ENCODE results near the gene ARF6.

The ARF6 gene

DNA sequence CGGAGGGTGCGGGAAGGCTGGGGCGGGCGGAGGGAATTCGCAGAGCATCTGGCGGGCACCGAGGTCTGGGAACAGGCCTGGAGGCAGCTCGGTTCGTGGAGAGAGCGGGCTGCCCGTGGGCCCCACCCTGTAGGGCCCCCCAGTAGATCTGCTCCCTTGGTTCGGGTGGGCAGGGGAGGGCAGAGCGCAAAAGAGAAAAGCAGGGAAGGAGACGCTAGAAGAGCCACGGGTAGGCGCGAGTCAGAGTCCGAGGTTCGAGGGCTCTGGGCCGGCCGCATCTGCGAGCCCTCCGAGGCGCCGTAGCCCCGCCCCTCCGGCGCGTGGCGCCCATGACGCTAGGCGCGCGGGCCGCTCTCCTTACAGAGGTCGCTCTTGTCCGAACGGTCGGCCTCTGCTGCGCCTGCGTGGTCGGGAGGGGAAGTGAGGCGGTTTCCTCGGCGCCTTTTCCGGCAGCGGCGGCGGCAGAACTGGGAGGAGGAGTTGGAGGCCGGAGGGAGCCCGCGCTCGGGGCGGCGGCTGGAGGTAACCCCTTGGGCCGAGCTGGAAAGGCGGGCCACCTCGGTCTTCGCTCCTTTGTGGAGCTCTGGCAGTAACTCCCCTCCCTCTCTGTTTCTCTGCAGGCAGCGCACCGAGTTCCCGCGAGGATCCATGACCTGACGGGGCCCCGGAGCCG lies at the start of gene ARF6:
TSS of gene ARF6 (plus strand) at position 447 of the 673 bp plus-strand sequence. CDS start 655 bp downstream, outside the sequence.
- H3K27ac Mint-ChIP-seq, result peak within 1 kb of the TSS; percentile 98
- peak; percentile 83 for ATAC-seq (replicated peaks)
- peak within 1 kb of the TSS; percentile 83 to 91 for H3K4me3 Mint-ChIP-seq
- peak; percentile 97 for DNase-seq
- peaks cover 8 to 18% of the 10 kb centered on the region in 2 donors for H3K4me1 Mint-ChIP-seq
- peaks cover 44 to 48% of the 10 kb centered on the region in 2 donors for H3K36me3 Mint-ChIP-seq
- no peaks in the 10 kb centered on the region for H3K9me3 Mint-ChIP-seq
- no peaks in the 10 kb centered on the region for H3K27me3 Mint-ChIP-seq

DNA sequence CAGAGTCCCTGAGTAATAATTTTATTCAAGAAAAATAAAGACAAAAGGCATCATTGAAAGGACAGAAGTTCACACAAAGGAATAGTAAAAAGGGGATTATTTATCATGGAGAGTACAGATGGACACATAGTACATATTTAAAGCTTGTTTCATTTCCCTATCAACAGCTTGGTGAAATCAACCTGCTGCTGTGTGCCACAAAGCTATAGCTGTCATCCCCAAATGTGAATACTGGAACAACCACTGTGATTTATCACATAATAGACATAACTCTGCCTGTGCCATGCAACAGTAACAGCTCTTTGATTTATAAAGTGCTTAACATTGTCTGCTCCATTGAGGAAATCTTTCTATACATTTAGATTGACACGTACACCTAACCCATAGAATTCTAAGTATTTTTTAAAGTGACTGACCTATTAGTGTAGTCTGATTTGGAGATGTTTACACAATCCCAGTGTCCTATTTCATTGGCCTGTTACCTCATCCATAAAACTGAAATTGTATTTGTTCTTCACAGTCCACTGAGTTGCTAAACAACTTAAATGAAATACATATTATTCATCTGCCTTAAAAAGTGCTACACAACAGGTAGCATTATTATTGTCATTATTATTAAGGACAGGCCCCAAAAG lies 43.6 kb upstream of the ARF6 start:
- Mint-ChIP-seq H3K4me1 (peaks cover 15 to 33% of the 10 kb centered on the region in 2 donors), H3K27me3 (no peaks in the 10 kb centered on the region), H3K9me3 (no peaks in the 10 kb centered on the region), H3K36me3 (peaks cover 3 to 20% of the 10 kb centered on the region in 2 donors), H3K27ac (peak overlapping the region; percentile 14), H3K4me3 (no peak overlapping the region)
- DNase-seq, result no peak
- no peak for ATAC-seq (replicated peaks)

DNA sequence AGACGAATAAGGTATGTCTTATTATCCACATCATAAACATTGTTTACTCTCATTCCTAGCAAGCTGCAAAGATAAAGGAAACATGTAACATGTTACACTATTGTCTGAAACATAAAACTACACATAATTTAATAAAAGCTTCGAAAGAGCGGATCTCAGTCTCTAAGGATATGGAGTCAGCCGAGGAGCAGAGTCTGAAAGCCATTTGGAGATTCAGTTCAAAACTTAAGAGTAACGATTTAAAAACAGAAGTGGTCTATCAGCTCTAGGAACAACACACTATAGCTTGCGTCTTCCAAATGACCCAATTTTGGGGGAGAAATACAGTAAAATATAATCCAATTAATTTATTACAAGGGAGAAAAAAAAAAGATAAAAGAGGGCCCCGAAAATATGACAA lies 41.1 kb upstream of the ARF6 start:
- H3K27ac Mint-ChIP-seq, result peak overlapping the region; percentile 99
- DNase-seq, result no peak
- H3K36me3 Mint-ChIP-seq, result peaks cover 0 to 15% of the 10 kb centered on the region in 2 donors
- H3K4me1 Mint-ChIP-seq, result peaks cover 15 to 33% of the 10 kb centered on the region in 2 donors
- peak overlapping the region; percentile 98 to 99 for H3K4me3 Mint-ChIP-seq
- no peaks in the 10 kb centered on the region for H3K27me3 Mint-ChIP-seq
- no peaks in the 10 kb centered on the region for H3K9me3 Mint-ChIP-seq
- no peak for ATAC-seq (replicated peaks)

DNA sequence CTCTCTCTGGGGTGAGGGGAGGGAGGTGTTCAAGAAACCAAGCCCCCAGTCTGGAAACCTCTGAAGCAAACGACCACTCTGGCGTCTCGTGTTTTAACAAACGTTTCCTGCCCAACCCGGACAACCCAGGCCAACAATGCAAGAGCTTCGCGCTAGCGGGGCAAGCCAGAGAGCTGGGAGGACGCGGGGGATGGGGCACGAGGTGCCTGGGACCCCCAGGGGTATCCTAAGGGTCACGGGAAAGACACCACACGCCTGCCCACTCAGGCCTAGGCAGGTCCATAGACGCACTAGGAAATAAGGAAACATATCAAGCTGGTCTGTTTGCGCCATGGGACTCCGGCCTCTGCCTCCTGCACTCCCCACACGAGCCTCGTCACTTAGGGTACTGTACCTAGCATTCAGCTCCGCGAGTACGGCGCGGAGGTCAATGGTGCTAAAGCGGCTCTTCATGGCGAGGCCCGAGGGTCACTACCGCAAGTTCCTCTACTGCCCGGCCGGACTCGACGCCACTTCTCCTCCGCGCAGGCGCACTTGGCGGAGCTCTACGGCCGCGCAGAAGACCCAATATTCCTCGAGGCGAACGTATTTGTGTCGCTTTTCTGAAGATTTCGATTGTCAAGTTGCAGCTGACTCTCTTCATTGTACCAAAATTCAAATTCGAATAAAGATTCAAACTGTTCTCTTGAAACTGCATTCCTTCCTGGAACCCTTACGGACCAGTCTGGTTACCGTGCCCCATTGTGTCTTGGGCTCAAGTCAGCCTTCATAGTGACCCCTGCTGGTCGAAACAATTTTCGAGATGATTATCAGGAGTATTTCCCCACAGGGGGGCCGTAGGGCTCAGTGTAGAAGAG lies 40.4 kb upstream of the ARF6 start, which contains the start of gene NEMF:
TSS of gene NEMF (minus strand) at position 488 of the 857 bp plus-strand sequence. CDS start at position 453, 35 bp downstream.
- ATAC-seq (replicated peaks) (peak; percentile 86 to 87), DNase-seq (peak; percentile 84)
- Mint-ChIP-seq H3K9me3 (peaks cover 0 to under 1% of the 10 kb centered on the region in 2 donors), H3K4me1 (peaks cover 19 to 39% of the 10 kb centered on the region in 2 donors), H3K27me3 (no peaks in the 10 kb centered on the region), H3K4me3 (peak within 1 kb of the TSS; percentile 98 to 99), H3K27ac (peak within 1 kb of the TSS; percentile 99), H3K36me3 (peaks cover 0 to 15% of the 10 kb centered on the region in 2 donors)

DNA sequence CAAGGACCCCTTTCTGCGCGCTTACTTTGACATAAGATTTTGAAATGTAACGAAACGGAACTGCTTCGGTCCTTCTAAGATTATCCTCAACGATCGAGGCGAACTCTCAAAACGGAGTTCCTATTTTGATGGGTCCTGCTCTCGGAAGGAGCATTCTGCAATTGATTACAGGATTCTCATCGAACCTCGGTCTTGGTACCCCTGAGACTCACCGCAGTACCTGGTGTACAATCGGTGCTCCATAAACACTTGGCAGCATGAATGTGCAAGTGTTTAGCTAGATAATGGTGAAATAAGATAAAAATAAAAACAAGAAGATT lies 39.8 kb upstream of the ARF6 start:
- Mint-ChIP-seq H3K27me3 (no peaks in the 10 kb centered on the region), H3K4me1 (peaks cover 22 to 43% of the 10 kb centered on the region in 2 donors), H3K27ac (peak overlapping the region; percentile 99), H3K36me3 (peaks cover 0 to 19% of the 10 kb centered on the region in 2 donors), H3K9me3 (peaks cover 0 to 3% of the 10 kb centered on the region in 2 donors), H3K4me3 (peak overlapping the region; percentile 98 to 99)
- no peak for DNase-seq
- ATAC-seq (replicated peaks), result peak; percentile 21 to 28

DNA sequence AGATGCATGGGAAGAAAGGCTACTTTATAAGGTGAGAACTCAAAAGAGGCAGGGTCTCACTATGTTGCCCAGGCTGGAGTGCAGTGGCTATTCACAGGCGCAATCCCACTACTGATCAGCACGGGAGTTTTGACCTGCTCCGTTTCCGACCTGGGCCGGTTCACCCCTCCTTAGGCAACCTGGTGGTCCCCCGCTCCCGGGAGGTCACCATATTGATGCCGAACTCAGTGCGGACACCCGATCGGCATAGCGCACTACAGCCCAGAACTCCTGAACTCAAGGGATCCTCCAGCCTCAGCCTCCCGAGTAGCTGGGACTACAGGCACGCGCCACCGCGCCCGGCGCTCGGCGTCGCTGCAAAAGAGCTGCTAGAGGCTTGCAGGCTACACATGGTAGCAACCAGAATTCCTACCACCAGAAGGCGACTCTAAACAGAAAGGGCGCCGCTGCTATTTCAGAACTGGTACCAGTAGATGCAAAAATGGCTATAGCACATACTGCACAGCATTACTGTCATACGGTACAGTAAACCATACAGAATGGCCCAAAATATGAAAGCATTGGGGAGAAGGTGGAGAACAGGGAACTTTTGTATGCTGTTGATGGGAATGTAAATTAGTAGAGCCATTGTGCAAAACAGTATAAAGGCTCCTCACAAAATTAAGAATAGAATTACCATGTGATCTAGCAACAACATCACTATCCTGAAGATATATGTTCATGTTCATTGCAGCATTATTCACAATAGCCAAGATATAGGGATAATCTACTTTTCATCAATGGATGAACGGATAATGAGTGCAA lies 39.1 kb upstream of the ARF6 start:
- no peaks in the 10 kb centered on the region for H3K27me3 Mint-ChIP-seq
- peak; percentile 57 for ATAC-seq (replicated peaks)
- peaks cover 0 to 23% of the 10 kb centered on the region in 2 donors for H3K36me3 Mint-ChIP-seq
- peak; percentile 59 for DNase-seq
- peaks cover 22 to 43% of the 10 kb centered on the region in 2 donors for H3K4me1 Mint-ChIP-seq
- peak overlapping the region; percentile 98 to 99 for H3K4me3 Mint-ChIP-seq
- peaks cover 0 to 3% of the 10 kb centered on the region in 2 donors for H3K9me3 Mint-ChIP-seq
- H3K27ac Mint-ChIP-seq, result peak overlapping the region; percentile 99

DNA sequence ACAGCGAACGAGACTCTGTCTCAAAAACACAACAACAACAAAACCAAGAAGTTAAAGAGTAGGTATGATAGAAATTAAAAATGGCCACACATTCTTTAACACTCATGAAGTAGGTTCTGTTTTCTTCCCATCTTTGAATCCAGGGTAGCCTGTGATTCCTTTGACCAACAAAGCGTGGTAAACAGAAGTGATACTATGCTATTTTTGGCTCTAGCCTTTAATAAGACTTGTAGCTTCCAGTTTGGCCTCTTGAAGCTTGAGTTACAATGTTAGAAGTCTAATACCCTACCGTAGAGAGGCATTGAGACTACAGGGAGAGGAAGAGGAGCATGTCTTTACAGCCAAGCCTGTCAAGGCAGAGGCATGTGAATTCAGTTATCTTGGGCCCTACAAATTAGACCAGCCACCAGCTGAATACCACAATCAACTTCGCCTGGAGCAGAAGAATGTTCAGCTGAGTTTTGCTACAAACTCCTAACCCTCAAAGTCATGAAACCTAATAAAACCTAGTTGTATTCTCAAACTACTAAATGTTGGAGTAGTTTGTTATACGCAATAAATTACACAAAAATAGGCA lies 35.4 kb upstream of the ARF6 start:
- Mint-ChIP-seq H3K27me3 (peaks cover 0 to under 1% of the 10 kb centered on the region in 2 donors), H3K4me3 (peak overlapping the region; percentile 10 to 37)
- DNase-seq, result no peak

DNA sequence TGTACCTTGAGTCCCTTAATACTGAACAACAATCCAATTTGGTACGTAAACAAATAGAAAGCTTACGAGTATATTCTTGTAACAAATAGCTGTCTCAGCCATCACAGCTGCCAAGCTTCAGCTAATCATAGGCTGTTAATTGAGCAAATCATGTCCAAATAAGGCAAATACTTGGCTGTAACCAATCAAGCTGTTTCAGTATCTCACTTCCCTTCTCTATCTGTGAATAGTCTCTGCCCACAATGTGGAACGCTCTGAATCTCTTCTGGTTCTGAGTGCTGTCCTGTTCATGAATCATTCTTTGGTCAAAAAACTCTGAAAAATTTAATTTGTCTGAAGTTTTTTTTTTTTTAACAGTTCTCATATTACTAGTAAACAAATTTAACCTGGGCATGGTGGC lies 34.5 kb upstream of the ARF6 start:
- DNase-seq, result no peak
- no peak for ATAC-seq (replicated peaks)
- H3K27ac Mint-ChIP-seq, result peak overlapping the region; percentile 9
- no peak overlapping the region for H3K4me3 Mint-ChIP-seq
- peaks cover 0 to 5% of the 10 kb centered on the region in 2 donors for H3K27me3 Mint-ChIP-seq
- peaks cover 1 to 12% of the 10 kb centered on the region in 2 donors for H3K36me3 Mint-ChIP-seq
- peaks cover 0 to 3% of the 10 kb centered on the region in 2 donors for H3K9me3 Mint-ChIP-seq
- H3K4me1 Mint-ChIP-seq, result peaks cover 21 to 39% of the 10 kb centered on the region in 2 donors

More for the DNA sequence above, 35.4 kb upstream of the ARF6 start:
- peak; percentile 2 to 15 for ATAC-seq (replicated peaks)
- H3K9me3 Mint-ChIP-seq, result peaks cover 0 to 3% of the 10 kb centered on the region in 2 donors
- H3K27ac Mint-ChIP-seq, result peak overlapping the region; percentile 89
- peaks cover 22 to 40% of the 10 kb centered on the region in 2 donors for H3K4me1 Mint-ChIP-seq
- peaks cover 0 to 12% of the 10 kb centered on the region in 2 donors for H3K36me3 Mint-ChIP-seq

DNA sequence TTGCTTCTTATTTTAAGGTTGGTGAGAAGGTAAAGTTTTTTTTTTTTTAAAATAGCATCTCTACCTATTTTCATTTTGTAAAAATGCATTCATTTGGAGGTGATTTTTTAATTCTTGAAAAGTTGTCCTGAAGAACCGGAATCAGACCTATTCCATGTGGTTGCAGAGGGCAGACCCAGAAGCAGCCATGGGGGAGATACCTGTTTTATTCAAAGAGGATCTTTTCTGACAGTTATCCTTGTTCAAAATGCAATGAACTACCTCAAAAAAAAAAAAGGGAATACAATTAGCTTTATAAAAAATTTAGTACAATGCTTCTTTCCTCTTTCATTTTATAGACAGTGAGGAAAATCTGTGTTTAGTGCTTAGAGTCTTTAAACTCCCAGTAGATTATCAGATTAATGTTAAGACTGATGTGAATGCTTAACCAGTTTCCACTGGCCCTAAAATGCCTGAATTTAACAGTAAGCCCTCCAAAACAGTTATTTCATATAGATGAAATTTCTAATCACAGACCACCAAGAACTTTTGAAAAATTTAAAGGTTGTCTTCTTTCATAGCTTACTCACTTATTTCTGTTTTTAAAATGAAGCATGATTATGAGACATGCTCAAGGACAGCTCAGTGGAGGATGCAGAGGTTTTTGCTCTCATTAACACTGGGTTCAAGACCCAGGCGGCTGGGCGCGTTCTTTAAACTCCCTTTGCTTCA lies 31.7 kb upstream of the ARF6 start:
- peaks cover 1 to 12% of the 10 kb centered on the region in 2 donors for H3K36me3 Mint-ChIP-seq
- H3K9me3 Mint-ChIP-seq, result peaks cover 0 to 3% of the 10 kb centered on the region in 2 donors
- no peak for DNase-seq
- H3K27ac Mint-ChIP-seq, result no peak overlapping the region
- H3K27me3 Mint-ChIP-seq, result peaks cover 0 to 5% of the 10 kb centered on the region in 2 donors
- no peak for ATAC-seq (replicated peaks)
- peaks cover 18 to 31% of the 10 kb centered on the region in 2 donors for H3K4me1 Mint-ChIP-seq
- H3K4me3 Mint-ChIP-seq, result no peak overlapping the region

DNA sequence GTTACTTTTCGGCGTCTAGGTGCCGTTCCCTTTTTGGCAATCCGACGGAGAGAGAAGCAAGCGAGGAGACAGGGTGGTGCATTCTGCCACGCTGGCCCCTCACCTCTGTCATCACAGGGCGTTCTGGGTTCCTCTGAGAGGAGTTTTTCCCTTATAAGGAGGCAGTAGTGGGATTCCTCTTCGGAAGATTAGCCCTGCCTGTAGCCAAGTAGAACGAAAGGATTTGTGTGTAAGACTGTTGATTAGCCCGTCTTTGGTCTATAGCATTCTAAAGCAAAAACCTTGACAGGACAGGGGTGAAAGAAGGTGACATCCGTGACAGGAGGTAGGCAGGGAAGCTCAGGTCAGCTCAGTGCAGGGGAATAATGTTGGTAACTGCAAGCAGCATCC lies 31.2 kb upstream of the ARF6 start:
- ATAC-seq (replicated peaks), result peak; percentile 26 to 37
- Mint-ChIP-seq H3K27ac (no peak overlapping the region), H3K9me3 (peaks cover 0 to 3% of the 10 kb centered on the region in 2 donors), H3K4me1 (peaks cover 18 to 31% of the 10 kb centered on the region in 2 donors), H3K27me3 (peaks cover 0 to 5% of the 10 kb centered on the region in 2 donors), H3K4me3 (no peak overlapping the region), H3K36me3 (peaks cover 1 to 12% of the 10 kb centered on the region in 2 donors)
- peak; percentile 62 for DNase-seq

DNA sequence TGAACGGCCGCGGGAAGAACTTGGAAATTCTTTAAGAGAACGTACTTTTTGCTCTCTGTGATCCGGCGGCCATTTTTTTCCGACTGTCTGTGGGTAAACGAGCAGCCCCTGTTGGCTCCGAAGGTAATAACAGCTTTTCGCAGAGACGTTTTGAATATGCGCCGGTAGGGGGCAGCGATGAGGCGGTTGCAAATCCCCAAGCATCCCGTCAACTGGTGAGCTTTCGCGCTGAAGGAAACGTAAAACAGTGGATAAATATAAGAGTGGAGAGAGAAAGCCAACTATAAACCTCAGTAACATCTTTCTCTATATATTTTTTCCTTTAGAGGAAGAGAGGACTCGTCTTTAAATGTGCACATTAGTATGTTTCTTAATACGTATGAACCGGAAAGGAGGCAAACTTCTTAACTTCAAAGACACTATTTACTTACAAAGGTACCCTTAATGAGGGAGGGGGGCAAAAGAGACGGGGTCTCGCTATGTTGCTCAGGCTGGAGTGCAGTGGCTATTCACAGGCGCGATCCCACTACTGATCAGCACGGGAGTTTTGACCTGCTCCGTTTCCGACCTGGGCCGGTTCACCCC lies 30.7 kb upstream of the ARF6 start:
- peaks cover 0 to 5% of the 10 kb centered on the region in 2 donors for H3K27me3 Mint-ChIP-seq
- ATAC-seq (replicated peaks), result peak; percentile 19 to 20
- no peak overlapping the region for H3K4me3 Mint-ChIP-seq
- peaks cover 0 to 3% of the 10 kb centered on the region in 2 donors for H3K9me3 Mint-ChIP-seq
- H3K4me1 Mint-ChIP-seq, result peaks cover 18 to 29% of the 10 kb centered on the region in 2 donors
- peak; percentile 78 for DNase-seq
- H3K27ac Mint-ChIP-seq, result no peak overlapping the region
- H3K36me3 Mint-ChIP-seq, result peaks cover 1 to 12% of the 10 kb centered on the region in 2 donors

DNA sequence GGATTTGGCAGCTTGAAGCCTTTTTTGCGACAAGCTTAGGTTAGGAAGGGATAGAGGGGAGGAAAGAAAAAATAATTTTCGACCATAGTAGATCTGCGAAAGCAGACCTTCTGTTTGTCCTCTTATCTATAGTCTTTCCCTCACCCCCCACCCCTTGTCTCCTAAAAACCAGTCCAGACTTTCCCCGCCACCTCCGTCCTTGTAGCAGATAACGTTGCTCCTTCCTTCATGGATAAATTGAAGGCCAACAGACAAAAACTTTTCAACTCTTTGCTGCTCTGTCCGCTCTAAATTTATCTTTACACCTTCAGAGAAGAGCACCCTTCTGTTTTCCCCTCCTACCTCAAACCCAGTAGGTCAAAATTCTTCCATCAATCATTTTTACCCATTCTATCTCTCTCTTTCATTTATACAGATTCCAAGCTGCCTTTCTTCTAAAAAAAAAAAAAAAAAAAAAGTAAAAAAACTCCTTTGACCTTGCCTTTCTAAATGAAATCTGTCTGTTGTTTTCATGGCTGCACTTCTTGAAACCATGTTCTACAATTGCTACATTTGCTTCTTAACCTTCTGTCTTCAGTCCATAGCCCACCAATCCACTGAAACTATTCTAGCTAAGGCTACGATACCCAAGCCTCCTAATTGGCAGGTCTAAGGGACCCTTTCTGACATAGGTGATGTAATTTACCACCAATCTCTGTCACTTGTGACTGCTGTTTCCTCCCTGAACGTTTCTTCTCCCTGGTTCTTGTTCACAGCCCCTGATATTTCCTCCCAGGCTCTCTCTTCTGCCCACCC lies 29.2 kb upstream of the ARF6 start:
- Mint-ChIP-seq H3K4me1 (peaks cover 14 to 24% of the 10 kb centered on the region in 2 donors), H3K9me3 (no peaks in the 10 kb centered on the region), H3K27me3 (peaks cover 0 to 5% of the 10 kb centered on the region in 2 donors), H3K4me3 (no peak overlapping the region), H3K27ac (no peak overlapping the region), H3K36me3 (peaks cover 1 to 4% of the 10 kb centered on the region in 2 donors)
- DNase-seq, result no peak
- ATAC-seq (replicated peaks), result no peak

Data from stimulated activated naive B cell treated with anti-CD40 and anti-IgM and Interleukin-4, amounts not matched to agents 10 μg/mL and 1 μg/mL and 100 μg/mL, for 72 hours (primary cell).